OCI-LY1 (cell line): ENCODE measurements around the gene PTPN13.

Source experiments
- H2AFZ ChIP-seq: fragments of 200-600 bp; sonication (generic), shearing (Covaris generic); 2 replicates; pipeline ENCODE4 v1.6.0; 2014; ENCODE audit warnings: antibody characterized with exemption, mild to moderate bottlenecking, low read length
- H3F3A ChIP-seq: fragments of 200-600 bp; sonication (generic), shearing (Covaris generic); 2 replicates; pipeline ENCODE4 v1.6.0; 2014; ENCODE audit warnings: mild to moderate bottlenecking, antibody characterized with exemption, low read length, moderate library complexity; ENCODE audit not compliant: insufficient read depth
- H3K27ac ChIP-seq: fragments of 200-600 bp; sonication (generic); 2 replicates; pipeline ENCODE4 v1.5.1; 2014; ENCODE audit warnings: low read length, mixed run types, mild to moderate bottlenecking, low read depth; ENCODE audit not compliant: poor library complexity, severe bottlenecking
- H3K27me3 ChIP-seq: fragments of 200-600 bp; sonication (generic); 2 replicates; pipeline ENCODE4 v1.6.0; 2014; ENCODE audit warnings: antibody characterized with exemption, mild to moderate bottlenecking, low read length, moderate library complexity; ENCODE audit not compliant: insufficient read depth
- H3K36me3 ChIP-seq: fragments of 200-600 bp; sonication (generic); 2 replicates; pipeline ENCODE4 v1.6.1; 2014; ENCODE audit warnings: mild to moderate bottlenecking, antibody characterized with exemption, low read length, moderate library complexity, mixed read lengths; ENCODE audit not compliant: insufficient read depth
- H3K4me1 ChIP-seq: fragments of 200-600 bp; sonication (generic); 2 replicates; pipeline ENCODE4 v1.5.1; 2014; ENCODE audit warnings: mild to moderate bottlenecking, low read length, moderate library complexity; ENCODE audit not compliant: insufficient read depth, severe bottlenecking
- H3K4me2 ChIP-seq: fragments of 200-600 bp; sonication (generic), shearing (Covaris generic); 2 replicates; pipeline ENCODE4 v1.6.1; 2014; ENCODE audit warnings: low read length
- H3K4me3 ChIP-seq: fragments of 200-600 bp; sonication (generic); 2 replicates; pipeline ENCODE4 v1.5.1; 2014; ENCODE audit warnings: low read length, low read depth, mild to moderate bottlenecking, mixed read lengths; ENCODE audit not compliant: poor library complexity, severe bottlenecking
- H3K79me2 ChIP-seq: fragments of 200-600 bp; shearing (Covaris generic); 2 replicates; pipeline ENCODE4 v1.6.1; 2016; ENCODE audit warnings: mixed run types, low read length, mixed read lengths; ENCODE audit not compliant: insufficient read depth
- H3K9ac ChIP-seq: fragments of 200-600 bp; sonication (generic), shearing (Covaris generic); 2 replicates; pipeline ENCODE4 v1.6.1; 2014; ENCODE audit warnings: mild to moderate bottlenecking, low read length, mixed read lengths
- H3K9me2 ChIP-seq: fragments of 200-600 bp; sonication (generic), shearing (Covaris generic); 2 replicates; pipeline ENCODE4 v1.6.1; 2014; ENCODE audit warnings: low read depth, mild to moderate bottlenecking, low read length, mixed read lengths
- H3K9me3 ChIP-seq: fragments of 200-600 bp; shearing (Covaris generic); 2 replicates; pipeline ENCODE4 v1.6.1; 2014; ENCODE audit warnings: low read length, mixed read lengths
- H4K20me1 ChIP-seq: fragments of 200-600 bp; sonication (generic), shearing (Covaris generic); 2 replicates; pipeline ENCODE4 v1.6.0; 2016; ENCODE audit warnings: mild to moderate bottlenecking, low read length; ENCODE audit not compliant: insufficient read depth
- CTCF ChIP-seq: fragments of 200-600 bp; sonication (generic), shearing (Covaris generic); IDR thresholded peaks from 2 replicates; pipeline ENCODE4 v1.5.1; 2017; ENCODE audit warnings: mild to moderate bottlenecking, antibody characterized with exemption, low read length, moderate library complexity, mixed read lengths
- EZH2 ChIP-seq: fragments of 200-600 bp; sonication (generic), shearing (Covaris generic); IDR thresholded peaks from 2 replicates; pipeline ENCODE4 v1.8.0; 2017; ENCODE audit warnings: borderline replicate concordance, mixed run types, mild to moderate bottlenecking, antibody characterized with exemption, low read length, moderate library complexity, mixed read lengths

PTPN13 gene

GRCh38 chr4:86737244-86737643, 143.1 kb downstream of the PTPN13 start:
- TF ChIP-seq EZH2 = no peak
- no peak for TF ChIP-seq CTCF
- H2AFZ ChIP-seq = no peak overlapping the region
- no peak overlapping the region for H3K4me2 ChIP-seq
- H3K9me3 ChIP-seq = no peaks in the 10 kb centered on the region
- H3K36me3 ChIP-seq = no peaks in the 10 kb centered on the region
- no peaks in the 10 kb centered on the region for H3F3A ChIP-seq
- H3K4me1 ChIP-seq = no peaks in the 10 kb centered on the region
- H3K79me2 ChIP-seq = no peaks in the 10 kb centered on the region
- H3K9ac ChIP-seq = no peak overlapping the region
- H4K20me1 ChIP-seq = no peaks in the 10 kb centered on the region
- no peak overlapping the region for H3K27ac ChIP-seq
- no peaks in the 10 kb centered on the region for H3K27me3 ChIP-seq
- no peaks in the 10 kb centered on the region for H3K9me2 ChIP-seq
- no peak overlapping the region for H3K4me3 ChIP-seq

GRCh38 chr4:86741846-86742245, 147.7 kb downstream of the PTPN13 start:
- Histone ChIP-seq H3K9me2 (no peaks in the 10 kb centered on the region), H3K27ac (no peak overlapping the region), H3K4me2 (no peak overlapping the region), H3K27me3 (no peaks in the 10 kb centered on the region), H3K9me3 (no peaks in the 10 kb centered on the region), H4K20me1 (no peaks in the 10 kb centered on the region), H3K4me3 (no peak overlapping the region), H3K36me3 (no peaks in the 10 kb centered on the region), H3K79me2 (no peaks in the 10 kb centered on the region), H2AFZ (no peak overlapping the region), H3K4me1 (no peaks in the 10 kb centered on the region), H3K9ac (no peak overlapping the region), H3F3A (no peaks in the 10 kb centered on the region)
- no peak for TF ChIP-seq EZH2
- no peak for TF ChIP-seq CTCF

GRCh38 chr4:86744570-86744969, 150.5 kb downstream of the PTPN13 start:
- no peaks in the 10 kb centered on the region for H3F3A ChIP-seq
- H3K27me3 ChIP-seq = no peaks in the 10 kb centered on the region
- no peaks in the 10 kb centered on the region for H4K20me1 ChIP-seq

More at GRCh38 chr4:86744570-86744969, 150.5 kb downstream of the PTPN13 start:
- H3K4me3 ChIP-seq = no peak overlapping the region
- no peak overlapping the region for H3K27ac ChIP-seq
- H3K36me3 ChIP-seq = no peaks in the 10 kb centered on the region
- H3K4me1 ChIP-seq = no peaks in the 10 kb centered on the region
- no peaks in the 10 kb centered on the region for H3K9me2 ChIP-seq
- TF ChIP-seq EZH2 (no peak), CTCF (no peak)
- H3K9ac ChIP-seq = no peak overlapping the region
- no peaks in the 10 kb centered on the region for H3K9me3 ChIP-seq
- no peaks in the 10 kb centered on the region for H3K79me2 ChIP-seq
- H2AFZ ChIP-seq = no peak overlapping the region
- no peak overlapping the region for H3K4me2 ChIP-seq
